GM19193 (cell line): Measurements from ENCODE around the gene PLCB3.

Experiments
- POLR2A ChIP-seq: IDR thresholded peaks from 4 replicates; pipeline ENCODE4 v1.6.1; 2011; ENCODE audit not compliant: insufficient read depth, insufficient read length; ENCODE audit errors: extremely low read depth

PLCB3 gene

GRCh38 chr11:64314805-64315561 lies 63.7 kb downstream of the PLCB3 start:
- no peak for TF ChIP-seq POLR2A

- no peak for TF ChIP-seq POLR2A
Observed at GRCh38 chr11:64316672-64317324, 65.5 kb downstream of the PLCB3 start.

GRCh38 chr11:64317325-64317960 lies 66.1 kb downstream of the PLCB3 start, which contains the start of gene TRMT112:
Gene TRMT112 (minus strand): TSS chr11:64317559. CDS start chr11:64317526, 33 bp downstream.
- peak; percentile 89 for TF ChIP-seq POLR2A

GRCh38 chr11:64317961-64318765 lies 66.8 kb downstream of the PLCB3 start, which contains the start of gene PRDX5:
Gene PRDX5 (plus strand): TSS chr11:64318121. CDS start chr11:64318216, 95 bp downstream.
- peak; percentile 68 for TF ChIP-seq POLR2A
